Measurements from ENCODE around the gene PITPNM3. TPM values are rescaled to one million over a fixed set of nuclear protein-coding genes. Genes with fewer than 3 reads are reported as not detected.

PITPNM3 gene
- total RNA-seq, 2 donors from 2014 or later: 0.70 to 0.81 TPM

- Mint-ChIP-seq H3K4me3 (no peak overlapping the region), H3K27me3 (ENCODE audit: low read depth) (peaks cover 8% of the 10 kb centered on the region), H3K9me3 (no peaks in the 10 kb centered on the region), H3K27ac (no peak overlapping the region), H3K4me1 (ENCODE audit: low read depth) (no peaks in the 10 kb centered on the region), H3K36me3 (ENCODE audit: insufficient read depth in 2 of 2) (no peaks in the 10 kb centered on the region)
- no peak for ATAC-seq (replicated peaks in 1 of 2)
- no peak for DNase-seq
Observed at GRCh38 chr17:6478486-6478885, 77.9 kb downstream of the PITPNM3 start.

GRCh38 chr17:6477831-6478383, 78.4 kb downstream of the PITPNM3 start:
- no peak overlapping the region for H3K27ac Mint-ChIP-seq
- H3K4me1 Mint-ChIP-seq (ENCODE audit: low read depth): peaks cover 6% of the 10 kb centered on the region
- no peak for ATAC-seq (replicated peaks in 1 of 2)

GRCh38 chr17:6476810-6477179, 79.6 kb downstream of the PITPNM3 start:
- H3K4me3 Mint-ChIP-seq: no peak overlapping the region
- H3K9me3 Mint-ChIP-seq: no peaks in the 10 kb centered on the region
- H3K27me3 Mint-ChIP-seq (ENCODE audit: low read depth): peaks cover 8% of the 10 kb centered on the region
- ATAC-seq (replicated peaks in 1 of 2) (no peak), DNase-seq (no peak)
- H3K27ac Mint-ChIP-seq: no peak overlapping the region
- no peaks in the 10 kb centered on the region for H3K36me3 Mint-ChIP-seq (ENCODE audit: insufficient read depth in 2 of 2)
- H3K4me1 Mint-ChIP-seq (ENCODE audit: low read depth): peaks cover 6% of the 10 kb centered on the region

More at GRCh38 chr17:6477831-6478383, 78.4 kb downstream of the PITPNM3 start:
- peaks cover 8% of the 10 kb centered on the region for H3K27me3 Mint-ChIP-seq (ENCODE audit: low read depth)
- H3K4me3 Mint-ChIP-seq: no peak overlapping the region
- no peaks in the 10 kb centered on the region for H3K36me3 Mint-ChIP-seq (ENCODE audit: insufficient read depth in 2 of 2)
- DNase-seq: no peak
- no peaks in the 10 kb centered on the region for H3K9me3 Mint-ChIP-seq

- ATAC-seq (replicated peaks in 1 of 2) (no peak), DNase-seq (no peak)
- H3K27ac Mint-ChIP-seq: peak overlapping the region; percentile 2
- no peak overlapping the region for H3K4me3 Mint-ChIP-seq
- peaks cover 4% of the 10 kb centered on the region for H3K27me3 Mint-ChIP-seq (ENCODE audit: low read depth)
- peaks cover 6% of the 10 kb centered on the region for H3K4me1 Mint-ChIP-seq (ENCODE audit: low read depth)
- H3K36me3 Mint-ChIP-seq (ENCODE audit: insufficient read depth in 2 of 2): no peaks in the 10 kb centered on the region
- H3K9me3 Mint-ChIP-seq: no peaks in the 10 kb centered on the region
Observed at GRCh38 chr17:6476076-6476809, 80.1 kb downstream of the PITPNM3 start.

GRCh38 chr17:6475411-6475810, 80.9 kb downstream of the PITPNM3 start:
- Mint-ChIP-seq H3K27me3 (ENCODE audit: low read depth) (no peaks in the 10 kb centered on the region), H3K9me3 (no peaks in the 10 kb centered on the region), H3K27ac (no peak overlapping the region), H3K4me3 (no peak overlapping the region), H3K4me1 (ENCODE audit: low read depth) (peaks cover 6% of the 10 kb centered on the region), H3K36me3 (ENCODE audit: insufficient read depth in 2 of 2) (no peaks in the 10 kb centered on the region)
- ATAC-seq (replicated peaks in 1 of 2) (no peak), DNase-seq (no peak)

GRCh38 chr17:6474906-6475305, 81.4 kb downstream of the PITPNM3 start:
- Mint-ChIP-seq H3K27me3 (ENCODE audit: low read depth) (no peaks in the 10 kb centered on the region), H3K36me3 (ENCODE audit: insufficient read depth in 2 of 2) (no peaks in the 10 kb centered on the region), H3K9me3 (no peaks in the 10 kb centered on the region), H3K4me1 (ENCODE audit: low read depth) (peaks cover 6% of the 10 kb centered on the region), H3K27ac (no peak overlapping the region), H3K4me3 (no peak overlapping the region)
- no peak for DNase-seq
- no peak for ATAC-seq (replicated peaks in 1 of 2)

- Mint-ChIP-seq H3K4me1 (ENCODE audit: low read depth) (peaks cover 6% of the 10 kb centered on the region), H3K4me3 (no peak overlapping the region), H3K9me3 (no peaks in the 10 kb centered on the region), H3K27me3 (ENCODE audit: low read depth) (no peaks in the 10 kb centered on the region), H3K36me3 (ENCODE audit: insufficient read depth in 2 of 2) (no peaks in the 10 kb centered on the region), H3K27ac (no peak overlapping the region)
- DNase-seq (no peak), ATAC-seq (replicated peaks in 1 of 2) (no peak)
Observed at GRCh38 chr17:6474376-6474775, 82.0 kb downstream of the PITPNM3 start.

GRCh38 chr17:6473128-6473767, 83.1 kb downstream of the PITPNM3 start:
- H3K36me3 Mint-ChIP-seq (ENCODE audit: insufficient read depth in 2 of 2): no peaks in the 10 kb centered on the region
- no peaks in the 10 kb centered on the region for H3K27me3 Mint-ChIP-seq (ENCODE audit: low read depth)
- H3K4me3 Mint-ChIP-seq: no peak overlapping the region
- DNase-seq (peak; percentile 72 to 73), ATAC-seq (replicated peaks in 1 of 2) (peak; percentile 58 to 67)
- H3K9me3 Mint-ChIP-seq: no peaks in the 10 kb centered on the region
- H3K4me1 Mint-ChIP-seq (ENCODE audit: low read depth): peaks cover 6% of the 10 kb centered on the region
- H3K27ac Mint-ChIP-seq: no peak overlapping the region

GRCh38 chr17:6472517-6472916, 83.8 kb downstream of the PITPNM3 start:
- no peak for ATAC-seq (replicated peaks in 1 of 2)
- Mint-ChIP-seq H3K9me3 (no peaks in the 10 kb centered on the region), H3K4me3 (no peak overlapping the region), H3K27me3 (ENCODE audit: low read depth) (no peaks in the 10 kb centered on the region), H3K27ac (no peak overlapping the region), H3K4me1 (ENCODE audit: low read depth) (peaks cover 6% of the 10 kb centered on the region), H3K36me3 (ENCODE audit: insufficient read depth in 2 of 2) (no peaks in the 10 kb centered on the region)
- DNase-seq: no peak

GRCh38 chr17:6471531-6472465, 84.6 kb downstream of the PITPNM3 start:
- no peaks in the 10 kb centered on the region for H3K27me3 Mint-ChIP-seq (ENCODE audit: low read depth)
- H3K9me3 Mint-ChIP-seq: no peaks in the 10 kb centered on the region
- H3K4me1 Mint-ChIP-seq (ENCODE audit: low read depth): peaks cover 6% of the 10 kb centered on the region
- no peak overlapping the region for H3K27ac Mint-ChIP-seq
- no peak overlapping the region for H3K4me3 Mint-ChIP-seq
- no peak for DNase-seq
- no peak for ATAC-seq (replicated peaks in 1 of 2)
- H3K36me3 Mint-ChIP-seq (ENCODE audit: insufficient read depth in 2 of 2): no peaks in the 10 kb centered on the region

GRCh38 chr17:6470751-6471521, 85.4 kb downstream of the PITPNM3 start:
- Mint-ChIP-seq H3K27ac (no peak overlapping the region), H3K4me3 (no peak overlapping the region), H3K27me3 (ENCODE audit: low read depth) (peaks cover 5% of the 10 kb centered on the region), H3K36me3 (ENCODE audit: insufficient read depth in 2 of 2) (no peaks in the 10 kb centered on the region), H3K9me3 (no peaks in the 10 kb centered on the region), H3K4me1 (ENCODE audit: low read depth) (peaks cover 6% of the 10 kb centered on the region)
- no peak for DNase-seq
- ATAC-seq (replicated peaks in 1 of 2): no peak

- no peak overlapping the region for H3K27ac Mint-ChIP-seq
- H3K4me1 Mint-ChIP-seq (ENCODE audit: low read depth): peaks cover 6% of the 10 kb centered on the region
- DNase-seq (no peak), ATAC-seq (replicated peaks in 1 of 2) (no peak)
- no peaks in the 10 kb centered on the region for H3K9me3 Mint-ChIP-seq
- H3K4me3 Mint-ChIP-seq: no peak overlapping the region
- H3K27me3 Mint-ChIP-seq (ENCODE audit: low read depth): peaks cover 10% of the 10 kb centered on the region
- no peaks in the 10 kb centered on the region for H3K36me3 Mint-ChIP-seq (ENCODE audit: insufficient read depth in 2 of 2)
Observed at GRCh38 chr17:6470146-6470718, 86.1 kb downstream of the PITPNM3 start.

All from activated T-cell treated with anti-CD3 and anti-CD28 coated beads, Interleukin-2, amount 50 U/mL, for 72 hours (primary cell).